ENCODE data around the gene RTN4.
"Not testable (repeated sequence)": the region's sequence is repeated elsewhere in the genome, so short reads cannot be mapped to it uniquely, and the experiment has no call there.

The RTN4 gene

DNA sequence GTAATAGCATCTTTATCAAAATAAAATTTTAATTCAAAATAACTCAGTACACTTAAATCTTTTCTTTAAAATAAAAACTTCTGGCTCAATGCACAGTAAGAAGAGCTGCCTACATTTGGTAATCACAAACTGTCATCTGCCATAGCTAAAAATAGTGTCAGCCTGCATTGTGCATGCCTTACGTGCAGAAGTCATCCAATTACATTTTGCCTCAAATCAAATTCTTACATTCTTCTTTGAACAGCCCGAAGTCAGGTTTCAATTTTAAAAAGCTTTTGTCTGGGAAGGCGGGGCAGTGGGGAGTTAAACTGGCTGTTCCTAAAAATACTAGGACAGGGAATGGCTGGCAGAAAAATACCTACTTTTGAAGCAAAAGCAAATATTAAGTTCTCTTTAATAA is 51.1 kb downstream of the RTN4 start:
- Mint-ChIP-seq H3K36me3 (ENCODE audit: low read depth) (no peaks in the 10 kb centered on the region), H3K9me3 (no peaks in the 10 kb centered on the region), H3K27me3 (no peaks in the 10 kb centered on the region), H3K27ac (no peak overlapping the region), H3K4me1 (ENCODE audit: low read depth) (peaks cover 68% of the 10 kb centered on the region), H3K4me3 (no peak overlapping the region)
- intact Hi-C loops (cut with micrococcal nuclease) = no loop called here

DNA sequence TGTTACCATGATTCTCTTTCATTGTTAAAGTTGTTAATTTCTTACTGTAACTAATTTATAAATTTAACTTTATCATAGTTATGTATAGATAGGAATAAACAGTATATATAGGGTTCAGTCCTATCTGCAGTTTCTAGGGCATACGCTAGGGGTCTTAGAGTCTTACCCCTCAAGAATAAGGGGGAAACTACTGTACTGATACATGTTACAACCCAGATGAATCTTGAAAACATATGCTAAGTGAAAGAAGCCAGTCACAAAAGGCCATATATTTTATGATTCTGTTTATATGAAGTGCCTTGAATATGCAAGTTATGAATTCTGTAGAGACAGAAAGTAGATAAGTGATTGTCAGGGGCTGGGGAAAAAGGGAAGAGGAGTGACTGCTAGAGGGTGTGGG is 52.4 kb downstream of the RTN4 start:
- Mint-ChIP-seq H3K4me3 (no peak overlapping the region), H3K4me1 (ENCODE audit: low read depth) (peaks cover 71% of the 10 kb centered on the region), H3K27ac (no peak overlapping the region), H3K36me3 (ENCODE audit: low read depth) (no peaks in the 10 kb centered on the region), H3K9me3 (no peaks in the 10 kb centered on the region), H3K27me3 (no peaks in the 10 kb centered on the region)
- intact Hi-C loops (cut with micrococcal nuclease) = no loop called here

DNA sequence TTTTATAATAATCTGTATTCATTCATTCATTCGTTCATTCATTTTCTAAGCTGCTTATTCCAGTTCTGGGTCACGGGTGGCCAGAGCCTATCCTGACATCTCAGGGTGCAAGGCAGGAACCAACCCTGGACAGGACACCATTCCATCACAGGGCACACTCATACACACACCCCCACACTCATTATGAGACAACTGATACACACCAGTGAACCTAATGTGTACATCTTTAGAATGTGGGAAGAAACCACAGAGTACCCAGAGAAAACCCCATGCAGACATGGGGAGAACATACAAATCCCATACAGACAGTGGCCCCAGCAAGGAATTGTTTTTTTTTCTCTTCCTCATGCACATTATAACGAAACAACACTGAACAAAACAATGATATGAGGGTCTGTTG is 54.7 kb downstream of the RTN4 start:
- Mint-ChIP-seq H3K4me1 (ENCODE audit: low read depth) (peaks cover 65% of the 10 kb centered on the region), H3K27me3 (no peaks in the 10 kb centered on the region), H3K9me3 (no peaks in the 10 kb centered on the region), H3K36me3 (ENCODE audit: low read depth) (no peaks in the 10 kb centered on the region), H3K27ac (no peak overlapping the region), H3K4me3 (no peak overlapping the region)
- intact Hi-C loops (cut with micrococcal nuclease) = no loop called here

DNA sequence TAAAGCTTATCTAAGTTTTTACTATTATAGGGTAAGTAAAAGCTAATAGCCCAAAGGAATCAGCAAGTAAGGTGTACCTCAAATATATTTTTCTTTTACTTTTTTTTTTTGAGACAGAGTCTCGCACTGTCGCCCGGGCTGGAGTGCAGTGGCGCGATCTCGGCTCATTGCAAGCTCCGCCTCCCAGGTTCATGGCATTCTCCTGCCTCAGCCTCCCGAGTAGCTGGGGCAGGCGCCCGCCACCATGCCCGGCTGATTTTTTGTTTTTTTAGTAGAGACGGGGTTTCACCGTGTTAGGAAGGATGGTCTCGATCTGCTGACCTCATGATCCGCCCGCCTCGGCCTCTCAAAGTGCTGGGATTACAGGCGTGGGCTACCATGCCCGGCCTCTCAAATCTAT is 59.6 kb downstream of the RTN4 start:
- H3K9me3 Mint-ChIP-seq; H3K27ac Mint-ChIP-seq; H3K4me3 Mint-ChIP-seq; intact Hi-C loops (cut with micrococcal nuclease); H3K27me3 Mint-ChIP-seq: not testable (repeated sequence)
- H3K36me3 Mint-ChIP-seq (ENCODE audit: low read depth) = peaks cover 18% of the 10 kb centered on the region
- H3K4me1 Mint-ChIP-seq (ENCODE audit: low read depth) = peaks cover 29% of the 10 kb centered on the region

DNA sequence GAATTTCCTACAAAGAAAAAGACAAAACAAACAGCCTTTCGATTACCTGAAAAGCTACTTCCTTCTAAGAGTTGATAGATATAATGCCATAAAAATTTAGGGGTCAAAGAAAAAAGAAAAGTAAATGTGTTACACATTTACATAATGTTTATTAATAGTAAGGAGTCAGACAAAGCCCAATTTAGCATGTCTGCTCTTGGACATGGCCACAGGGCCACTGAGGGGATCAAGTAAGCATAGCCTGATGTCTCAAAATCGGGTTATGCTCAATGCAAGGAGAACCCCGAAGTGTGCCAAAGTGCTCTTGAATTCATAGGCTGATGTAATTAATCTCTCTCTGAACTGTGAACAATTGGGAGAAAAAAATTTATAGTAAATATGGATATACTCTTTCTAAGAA is 61.6 kb downstream of the RTN4 start:
- intact Hi-C loops (cut with micrococcal nuclease) = no loop called here
- Mint-ChIP-seq H3K27ac (no peak overlapping the region), H3K36me3 (ENCODE audit: low read depth) (peaks cover 32% of the 10 kb centered on the region), H3K4me1 (ENCODE audit: low read depth) (peaks cover 23% of the 10 kb centered on the region), H3K9me3 (no peaks in the 10 kb centered on the region), H3K27me3 (no peaks in the 10 kb centered on the region), H3K4me3 (no peak overlapping the region)

DNA sequence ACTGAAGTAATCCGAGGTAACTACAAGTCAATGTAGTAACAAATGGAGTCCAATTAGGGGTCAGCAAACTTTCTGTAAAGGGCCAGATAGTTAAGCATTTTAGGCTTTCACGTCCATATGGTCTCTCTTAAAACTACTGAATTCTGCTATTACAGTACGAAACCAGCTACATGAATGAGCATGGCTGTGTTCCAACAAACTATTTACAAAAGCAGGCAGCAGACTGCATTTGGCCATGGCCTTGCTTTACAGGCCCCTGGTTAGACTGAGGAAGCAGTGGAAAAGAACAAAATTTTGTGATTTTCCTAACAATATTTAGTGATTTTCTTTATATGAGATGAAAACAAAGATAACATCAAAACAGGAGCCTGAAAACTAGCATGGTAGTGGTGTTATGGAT is 64.0 kb downstream of the RTN4 start:
- Mint-ChIP-seq H3K4me1 (ENCODE audit: low read depth) (peaks cover 20% of the 10 kb centered on the region), H3K27ac (no peak overlapping the region), H3K27me3 (no peaks in the 10 kb centered on the region), H3K36me3 (ENCODE audit: low read depth) (peaks cover 42% of the 10 kb centered on the region), H3K4me3 (no peak overlapping the region), H3K9me3 (no peaks in the 10 kb centered on the region)
- intact Hi-C loops (cut with micrococcal nuclease) = no loop called here

DNA sequence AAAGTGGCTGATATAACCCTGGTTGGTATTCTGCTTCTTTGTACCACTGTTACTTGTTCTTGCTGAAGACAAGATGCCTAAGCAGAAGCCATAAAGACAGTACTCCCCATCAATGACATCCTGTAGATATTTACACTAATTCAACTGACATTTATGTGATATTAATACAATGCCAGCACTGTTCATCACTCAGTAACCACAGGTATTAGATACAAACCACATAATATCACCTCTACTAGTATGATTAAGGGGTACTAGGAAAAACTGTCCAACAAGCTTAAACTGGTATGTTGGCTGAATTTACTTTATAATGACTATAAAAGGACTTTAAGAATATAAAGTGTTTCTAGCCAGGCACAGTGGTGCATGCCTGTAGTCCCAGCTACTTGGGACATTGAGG is 65.8 kb downstream of the RTN4 start:
- Mint-ChIP-seq H3K27me3 (no peaks in the 10 kb centered on the region), H3K36me3 (ENCODE audit: low read depth) (peaks cover 48% of the 10 kb centered on the region), H3K4me3 (no peak overlapping the region), H3K9me3 (no peaks in the 10 kb centered on the region), H3K4me1 (ENCODE audit: low read depth) (peaks cover 28% of the 10 kb centered on the region), H3K27ac (no peak overlapping the region)
- intact Hi-C loops (cut with micrococcal nuclease) = no loop called here

DNA sequence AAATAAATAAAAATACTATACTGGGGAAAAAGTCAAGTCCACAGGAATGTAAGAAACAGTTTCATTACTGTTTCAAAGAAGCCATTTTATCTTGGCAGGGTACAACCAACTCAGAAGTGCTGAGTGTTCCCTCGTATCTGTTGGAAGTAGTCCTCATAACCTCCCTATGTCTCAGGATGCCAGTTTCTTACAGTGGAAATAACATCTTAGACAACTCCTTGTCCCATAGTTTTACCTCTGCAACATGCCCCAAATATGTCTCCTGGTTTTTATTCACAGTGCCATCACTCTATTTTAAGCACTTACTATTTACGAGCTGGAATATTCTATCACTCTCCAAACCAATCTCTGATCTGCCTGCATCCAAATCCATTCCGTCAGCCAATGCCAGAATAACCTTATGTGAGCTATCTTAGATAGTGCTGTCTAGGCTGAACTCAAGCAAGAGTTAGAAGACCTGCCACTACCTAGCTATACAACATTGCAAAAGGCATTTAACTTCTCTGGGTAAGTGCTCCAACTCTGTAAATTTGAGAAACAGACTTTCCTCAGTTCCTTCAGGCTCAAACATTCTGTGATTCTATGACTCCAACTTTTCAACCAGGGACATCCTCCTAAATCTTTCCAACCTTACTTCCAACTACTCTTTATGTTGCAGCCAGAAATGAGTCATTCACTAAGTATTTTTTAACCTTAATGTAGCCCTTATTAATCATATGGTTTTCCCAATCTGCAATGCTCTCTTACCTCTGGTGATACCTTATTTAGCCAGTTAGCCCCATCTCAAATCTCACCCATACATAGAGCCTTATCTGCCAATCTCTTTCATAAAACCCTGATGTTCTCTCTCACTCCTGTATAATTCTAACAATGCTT is 66.7 kb downstream of the RTN4 start:
- Mint-ChIP-seq H3K27me3 (no peaks in the 10 kb centered on the region), H3K36me3 (ENCODE audit: low read depth) (peaks cover 48% of the 10 kb centered on the region), H3K4me1 (ENCODE audit: low read depth) (peaks cover 32% of the 10 kb centered on the region), H3K9me3 (no peaks in the 10 kb centered on the region), H3K4me3 (no peak overlapping the region), H3K27ac (peak overlapping the region; percentile 8)
- intact Hi-C loops (cut with micrococcal nuclease) = no loop called here

DNA sequence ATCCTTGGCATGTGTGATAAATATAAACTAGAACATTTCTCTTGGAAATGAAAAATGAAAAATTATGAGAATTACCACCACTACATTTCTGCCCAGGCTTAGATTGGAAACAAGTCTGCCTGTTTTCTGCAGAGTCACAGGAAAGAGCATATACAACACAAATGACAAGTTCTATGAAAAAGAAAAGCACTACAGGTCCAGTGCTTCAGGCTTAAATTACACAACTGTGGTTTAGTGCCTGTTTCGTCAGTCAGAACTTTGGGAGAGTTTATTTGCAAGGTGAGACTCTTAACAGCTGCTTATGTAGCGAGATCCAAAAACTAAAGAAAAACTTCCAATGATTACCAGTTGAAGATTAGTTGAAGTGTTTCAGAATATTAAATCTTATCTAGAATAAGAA is 68.9 kb downstream of the RTN4 start:
- H3K27me3 Mint-ChIP-seq = no peaks in the 10 kb centered on the region
- peaks cover 44% of the 10 kb centered on the region for H3K4me1 Mint-ChIP-seq (ENCODE audit: low read depth)
- intact Hi-C loops (cut with micrococcal nuclease) = no loop called here
- H3K4me3 Mint-ChIP-seq = no peak overlapping the region
- H3K9me3 Mint-ChIP-seq = no peaks in the 10 kb centered on the region
- peaks cover 53% of the 10 kb centered on the region for H3K36me3 Mint-ChIP-seq (ENCODE audit: low read depth)
- H3K27ac Mint-ChIP-seq = no peak overlapping the region

DNA sequence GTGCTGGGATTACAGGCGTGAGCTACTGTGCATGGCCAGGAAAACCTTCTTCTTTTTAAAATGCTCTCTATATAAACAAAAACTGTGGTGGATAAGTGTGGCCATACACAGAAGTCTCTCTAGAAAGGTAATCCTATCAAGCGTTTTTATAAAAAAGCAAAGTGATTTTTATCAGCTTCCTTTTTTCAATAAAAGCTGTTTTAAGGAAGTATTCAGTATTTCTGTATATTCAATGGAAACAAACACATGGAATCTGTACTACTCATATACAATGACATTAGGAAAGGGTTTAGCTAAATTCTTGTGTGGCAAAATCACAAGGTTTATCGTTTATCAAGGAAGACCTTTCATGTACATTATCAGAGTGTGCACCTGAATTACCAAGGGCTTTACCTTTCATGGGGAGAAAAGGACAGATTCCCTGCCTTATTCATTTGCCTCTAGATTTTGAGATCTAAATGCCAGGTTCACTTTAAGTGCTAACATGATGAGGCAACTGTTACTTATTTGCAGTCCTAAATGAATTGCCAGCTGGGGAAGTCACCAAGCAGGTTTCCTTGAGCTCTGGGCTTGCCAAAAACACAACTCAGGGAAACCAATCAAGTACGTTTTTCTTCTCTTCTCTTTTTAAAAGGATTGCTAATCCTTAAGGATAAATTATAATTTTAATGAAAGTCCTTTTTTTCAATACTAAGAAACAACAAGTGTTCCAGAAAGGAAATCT is 70.8 kb downstream of the RTN4 start:
- intact Hi-C loops (cut with micrococcal nuclease) = no loop called here
- no peaks in the 10 kb centered on the region for H3K9me3 Mint-ChIP-seq
- H3K4me1 Mint-ChIP-seq (ENCODE audit: low read depth) = peaks cover 43% of the 10 kb centered on the region
- H3K4me3 Mint-ChIP-seq = no peak overlapping the region
- peaks cover 57% of the 10 kb centered on the region for H3K36me3 Mint-ChIP-seq (ENCODE audit: low read depth)
- no peaks in the 10 kb centered on the region for H3K27me3 Mint-ChIP-seq
- peak overlapping the region; percentile 22 for H3K27ac Mint-ChIP-seq

DNA sequence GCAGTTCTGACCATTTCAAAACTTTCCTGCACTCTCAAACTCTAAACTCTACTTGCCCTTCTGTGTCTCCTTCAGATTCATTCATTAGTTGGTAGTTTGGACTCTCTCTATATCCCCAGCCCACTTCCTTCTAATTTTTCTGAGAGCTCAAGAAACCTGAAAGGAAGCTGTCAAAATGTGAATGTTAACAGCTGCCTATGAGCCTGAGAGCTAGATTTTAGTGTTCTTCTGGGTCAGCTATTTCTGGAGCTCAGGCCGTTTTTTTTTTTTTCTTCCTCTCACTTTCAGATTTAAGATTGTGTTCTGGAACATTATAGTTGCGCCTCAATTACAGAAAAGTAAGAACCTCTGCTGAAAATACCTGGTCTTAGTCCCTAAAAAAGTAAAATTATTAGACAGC is 73.1 kb downstream of the RTN4 start:
- H3K9me3 Mint-ChIP-seq = no peaks in the 10 kb centered on the region
- no peaks in the 10 kb centered on the region for H3K27me3 Mint-ChIP-seq
- intact Hi-C loops (cut with micrococcal nuclease) = no loop called here
- peaks cover 34% of the 10 kb centered on the region for H3K4me1 Mint-ChIP-seq (ENCODE audit: low read depth)
- no peak overlapping the region for H3K27ac Mint-ChIP-seq
- peaks cover 57% of the 10 kb centered on the region for H3K36me3 Mint-ChIP-seq (ENCODE audit: low read depth)
- H3K4me3 Mint-ChIP-seq = no peak overlapping the region

DNA sequence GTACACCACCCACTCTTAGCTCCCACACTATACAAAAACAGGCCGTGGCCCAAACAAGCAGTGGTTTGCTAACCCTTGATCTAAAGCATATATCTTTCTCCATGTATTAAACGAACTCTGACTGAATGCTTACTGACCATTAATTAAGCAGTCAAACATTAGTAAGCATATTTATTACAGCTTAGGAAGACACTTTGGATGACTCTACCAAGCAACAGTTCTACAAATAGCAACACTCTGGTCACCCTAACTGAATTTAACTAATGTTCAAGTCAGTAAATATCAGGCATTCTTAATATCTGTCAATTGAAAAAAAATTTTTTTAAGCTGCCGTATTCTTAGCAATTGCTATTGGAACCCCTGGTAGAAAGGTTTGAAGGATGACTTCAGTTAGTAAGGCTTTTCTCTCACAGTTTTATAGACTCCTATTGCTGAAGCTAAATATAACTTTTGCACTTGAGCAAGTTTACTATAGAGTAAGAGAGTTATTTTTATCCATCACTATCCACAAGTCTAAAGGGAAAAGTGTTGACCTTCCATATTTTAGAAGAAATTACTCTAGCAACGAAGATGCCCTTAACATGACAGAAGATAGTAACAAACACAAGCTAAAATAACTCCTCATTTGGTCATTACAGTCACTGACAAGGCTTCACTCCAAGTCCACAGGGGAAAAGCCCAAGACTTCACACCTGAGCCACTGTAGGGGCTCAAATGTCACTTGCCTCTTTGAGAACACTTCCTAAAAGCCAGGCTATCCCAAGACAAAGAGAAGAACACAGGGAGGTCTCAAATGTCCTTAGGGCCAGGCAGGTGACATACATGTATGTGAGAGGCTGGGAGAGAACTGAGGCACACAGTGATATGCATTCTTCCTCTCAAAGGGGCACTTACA is 74.4 kb downstream of the RTN4 start:
- Mint-ChIP-seq H3K27me3 (no peaks in the 10 kb centered on the region), H3K4me3 (no peak overlapping the region), H3K27ac (no peak overlapping the region), H3K9me3 (no peaks in the 10 kb centered on the region), H3K36me3 (ENCODE audit: low read depth) (peaks cover 67% of the 10 kb centered on the region), H3K4me1 (ENCODE audit: low read depth) (peaks cover 34% of the 10 kb centered on the region)
- intact Hi-C loops (cut with micrococcal nuclease) = no loop called here

DNA sequence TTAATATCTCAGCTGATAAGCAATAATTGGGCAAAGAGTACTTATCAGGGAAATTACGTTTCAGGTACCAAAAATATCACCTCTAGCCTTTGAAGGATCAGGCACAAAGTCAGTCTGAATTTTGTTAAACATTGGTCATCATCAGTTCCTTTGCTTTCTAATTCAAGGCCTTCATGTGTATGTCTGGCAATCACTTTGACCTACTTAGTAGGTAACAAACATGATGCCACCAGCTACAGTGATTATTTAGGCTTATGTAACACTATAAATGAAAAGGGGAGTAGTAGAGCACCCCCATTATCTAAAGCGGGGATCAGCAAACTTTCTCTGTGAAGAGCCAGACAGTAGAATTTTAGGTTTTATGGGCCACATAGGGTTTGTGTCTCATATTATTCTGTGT is 75.1 kb downstream of the RTN4 start:
- no peak overlapping the region for H3K4me3 Mint-ChIP-seq
- intact Hi-C loops (cut with micrococcal nuclease) = no loop called here
- peaks cover 67% of the 10 kb centered on the region for H3K36me3 Mint-ChIP-seq (ENCODE audit: low read depth)
- no peaks in the 10 kb centered on the region for H3K27me3 Mint-ChIP-seq
- H3K4me1 Mint-ChIP-seq (ENCODE audit: low read depth) = peaks cover 28% of the 10 kb centered on the region
- no peaks in the 10 kb centered on the region for H3K9me3 Mint-ChIP-seq
- H3K27ac Mint-ChIP-seq = no peak overlapping the region

DNA sequence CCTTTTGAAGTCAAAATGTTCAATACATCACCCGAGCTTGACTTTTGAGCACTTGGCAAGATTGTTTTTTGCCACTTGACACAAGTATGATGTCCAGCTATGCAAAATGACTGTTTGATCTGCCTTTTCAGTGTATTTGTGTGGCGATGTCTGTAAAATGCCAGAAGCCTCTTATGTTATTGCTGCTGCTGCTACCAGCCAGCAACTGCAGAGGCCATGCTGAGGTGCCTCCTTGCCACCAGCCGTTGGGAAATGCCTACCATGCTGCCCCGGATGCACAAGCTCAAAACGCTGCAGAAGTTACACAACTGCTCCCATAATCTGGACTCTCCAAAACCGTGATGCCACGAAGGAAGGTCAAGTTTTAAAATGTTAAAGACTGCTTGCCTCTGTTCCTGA is 80.3 kb downstream of the RTN4 start:
- peaks cover 77% of the 10 kb centered on the region for H3K36me3 Mint-ChIP-seq (ENCODE audit: low read depth)
- H3K27me3 Mint-ChIP-seq = no peaks in the 10 kb centered on the region
- intact Hi-C loops (cut with micrococcal nuclease) = no loop called here
- no peak overlapping the region for H3K27ac Mint-ChIP-seq
- no peak overlapping the region for H3K4me3 Mint-ChIP-seq
- H3K4me1 Mint-ChIP-seq (ENCODE audit: low read depth) = peaks cover 5% of the 10 kb centered on the region
- no peaks in the 10 kb centered on the region for H3K9me3 Mint-ChIP-seq

Data from dendritic cell treated with granulocyte-macrophage colony-stimulating factor and Interleukin-4, amounts not matched to agents 40 ng/mL and 50 ng/mL, for 4 days (primary cell).